Tibial artery (tissue), 4 donors: ENCODE measurements around the gene PTPRR.

Experiments
- DNase-seq, 2 donors: peaks; one replicate each; pipeline ENCODE4 v3.0.0-alpha.2; 2019
- H3K27ac ChIP-seq, 2 donors: fragments of 200-600 bp; sonication (generic) in 1 of 2; 1 replicate in 1 of 2; 2 replicates in 1 of 2; pipeline ENCODE4 v1.5.1; 2018 to 2019; ENCODE audit warnings: mild to moderate bottlenecking in 1 of 2
- H3K27me3 ChIP-seq, 2 donors: fragments of 200-600 bp; sonication (generic) in 1 of 2; one replicate each; pipeline versions ENCODE4 v1.5.1 to v1.6.0; 2016 to 2019
- H3K36me3 ChIP-seq, 3 donors: fragments of 200-600 bp; sonication (generic) in 2 of 3; one replicate each; pipeline ENCODE4 v1.5.1; 2016 to 2019; ENCODE audit warnings: mild to moderate bottlenecking in 2 of 3
- H3K4me1 ChIP-seq, 4 donors: fragments of 200-600 bp; sonication (generic) in 2 of 4; 1 replicate in 3 of 4; 2 replicates in 1 of 4; pipeline ENCODE4 v1.5.1; 2016 to 2019
- H3K4me3 ChIP-seq, 2 donors: fragments of 200-600 bp; sonication (generic) in 1 of 2; 1 replicate in 1 of 2; 2 replicates in 1 of 2; pipeline ENCODE4 v1.5.1; 2018 to 2019; ENCODE audit warnings: mild to moderate bottlenecking in 2 of 2
- H3K9me3 ChIP-seq, 3 donors: fragments of 200-600 bp; sonication (generic) in 1 of 3; one replicate each; pipeline ENCODE4 v1.5.1; 2016 to 2019
- CTCF ChIP-seq, 2 experiments: fragments of 200-600 bp in 1 of 2; fragments of 450-650 bp in 1 of 2; IDR thresholded peaks; one replicate each; pipeline ENCODE4 v1.5.1; 2017 to 2019; ENCODE audit warnings: antibody characterized with exemption in 2 of 2, mild to moderate bottlenecking in 1 of 2, moderate library complexity in 1 of 2
- intact Hi-C: fragments of 100-400 bp; cut with DNase I; formaldehyde crosslinking; loops from one replicate; pipeline ENCODE4 v1.15.0; 2023; ENCODE audit warnings: low total_unique reads

Gene PTPRR

GRCh38 chr12:70608184-70608583 lies 312.4 kb downstream of the PTPRR start:
- peaks cover 0 to 12% (median 8%) of the 10 kb centered on the region in 4 donors for H3K4me1 ChIP-seq
- H3K36me3 ChIP-seq = no peaks in the 10 kb centered on the region
- no peak for DNase-seq
- intact Hi-C loops = no loop called here
- peak overlapping the region in 1 of 2 donors; percentile 59 for H3K4me3 ChIP-seq
- H3K27ac ChIP-seq = no peak overlapping the region
- no peak for TF ChIP-seq CTCF (IDR thresholded peaks at IDR 0.05)
- peaks cover 0 to 6% of the 10 kb centered on the region in 2 donors for H3K27me3 ChIP-seq
- H3K9me3 ChIP-seq = no peaks in the 10 kb centered on the region

- Histone ChIP-seq H3K27me3 (peaks cover 0 to 6% of the 10 kb centered on the region in 2 donors), H3K4me1 (peaks cover 0 to 12% (median 8%) of the 10 kb centered on the region in 4 donors), H3K27ac (no peak overlapping the region), H3K4me3 (peak overlapping the region in 1 of 2 donors; percentile 15), H3K36me3 (no peaks in the 10 kb centered on the region), H3K9me3 (no peaks in the 10 kb centered on the region)
- intact Hi-C loops = no loop called here
- DNase-seq = no peak
- TF ChIP-seq CTCF (IDR thresholded peaks at IDR 0.05) = no peak
Measured at GRCh38 chr12:70607107-70607506, 313.4 kb downstream of the PTPRR start.

- Histone ChIP-seq H3K9me3 (no peaks in the 10 kb centered on the region), H3K27me3 (peaks cover 0 to 6% of the 10 kb centered on the region in 2 donors), H3K36me3 (no peaks in the 10 kb centered on the region), H3K4me1 (peaks cover 0 to 12% (median 8%) of the 10 kb centered on the region in 4 donors), H3K4me3 (no peak overlapping the region), H3K27ac (no peak overlapping the region)
- TF ChIP-seq CTCF (IDR thresholded peaks at IDR 0.05) = no peak
- DNase-seq = no peak
- intact Hi-C loops = no loop called here
Measured at GRCh38 chr12:70605976-70606375, 314.6 kb downstream of the PTPRR start.

GRCh38 chr12:70604662-70605061 lies 315.9 kb downstream of the PTPRR start:
- intact Hi-C loops = no loop called here
- H3K36me3 ChIP-seq = no peaks in the 10 kb centered on the region
- H3K27ac ChIP-seq = no peak overlapping the region
- peaks cover 0 to 6% (median 5%) of the 10 kb centered on the region in 4 donors for H3K4me1 ChIP-seq
- H3K9me3 ChIP-seq = no peaks in the 10 kb centered on the region
- H3K4me3 ChIP-seq = no peak overlapping the region
- no peak for TF ChIP-seq CTCF (IDR thresholded peaks at IDR 0.05)
- DNase-seq = no peak
- H3K27me3 ChIP-seq = peaks cover 0 to 6% of the 10 kb centered on the region in 2 donors

GRCh38 chr12:70603044-70603443 lies 317.5 kb downstream of the PTPRR start:
- no peak for DNase-seq
- no peaks in the 10 kb centered on the region for H3K36me3 ChIP-seq
- no peak overlapping the region for H3K4me3 ChIP-seq
- no peaks in the 10 kb centered on the region for H3K4me1 ChIP-seq
- no peak overlapping the region for H3K27ac ChIP-seq
- intact Hi-C loops = no loop called here
- H3K9me3 ChIP-seq = no peaks in the 10 kb centered on the region
- no peak for TF ChIP-seq CTCF (IDR thresholded peaks at IDR 0.05)
- no peaks in the 10 kb centered on the region for H3K27me3 ChIP-seq
